Ovary (tissue), 9 donors: ENCODE measurements around the gene XYLT2. TPM values are rescaled to one million over a fixed set of nuclear protein-coding genes. Genes with fewer than 3 reads are reported as not detected.

Experiments
- DNase-seq, 5 donors: peaks; one replicate each; pipeline ENCODE4 v3.0.0-alpha.2; 2019 to 2020
- H3K27ac ChIP-seq, 2 donors: fragments of 200-600 bp; one replicate each; pipeline versions ENCODE4 v1.5.1 to v1.8.0; 2019 to 2022
- H3K27me3 ChIP-seq: fragments of 200-600 bp; one replicate; pipeline ENCODE4 v1.8.0; 2022
- H3K36me3 ChIP-seq: fragments of 200-600 bp; sonication (generic); one replicate; pipeline ENCODE4 v1.5.1; 2019
- H3K4me1 ChIP-seq: one replicate; pipeline ENCODE4 v1.8.1; 2013; ENCODE audit warnings: mild to moderate bottlenecking, moderate library complexity; ENCODE audit not compliant: insufficient read depth
- H3K4me3 ChIP-seq: fragments of 200-600 bp; sonication (generic); one replicate; pipeline ENCODE4 v1.5.1; 2017
- H3K9me3 ChIP-seq, 2 donors: fragments of 200-600 bp in 1 of 2; sonication (generic) in 1 of 2; one replicate each; pipeline versions ENCODE4 v1.5.1 to v1.8.1; 2013 to 2019; ENCODE audit warnings: mild to moderate bottlenecking in 1 of 2, moderate library complexity in 1 of 2
- EP300 ChIP-seq: sonication (generic); formaldehyde crosslinking; IDR thresholded peaks from one replicate; pipeline ENCODE4 v1.6.1; 2017; ENCODE audit warnings: antibody characterized with exemption
- POLR2A ChIP-seq: fragments of 450-650 bp; IDR thresholded peaks from one replicate; pipeline ENCODE4 v1.6.1; 2017; ENCODE audit warnings: antibody characterized with exemption, mild to moderate bottlenecking, moderate library complexity
- whole genome bisulfite sequencing, 3 donors: extraction: QIAGEN DNeasy Blood & Tissue Kit in 1 of 3; methylation state at CpG; one replicate each; pipeline versions ENCODE4 v1.1.5 to v1.1.7; 2013 to 2017; 5-methylcytosine and 5-hydroxymethylcytosine counted together
- intact Hi-C, 4 donors: fragments of 100-400 bp; cut with DNase I; formaldehyde crosslinking; loops; one replicate each; pipeline versions ENCODE4 v1.11.0 to v1.15.1; 2022 to 2023
- polyA plus RNA-seq, 2 donors: library from polyadenylated mRNA; stranded (reverse); fragments of 200-250 nt in 1 of 2; fragments of 350-450 nt in 1 of 2; fragmentation: Illumina TruSeq in 1 of 2; extraction: RNeasy Lipid Tissue Mini Kit (QIAGEN cat#74804) in 1 of 2; gene quantifications; one replicate each; pipeline ENCODE4 v1.2.3, GENCODE V29; 2013 to 2014
- total RNA-seq, 7 donors: library from RNA; depleted of rRNA in 2 of 7; stranded (reverse); fragments of >200 nt in 2 of 7; fragmentation: NEBNext Ultra II Directional in 3 of 7; extraction: Animal tissue kit (Norgen Biotek cat#: 25700) in 3 of 7; gene quantifications; one replicate each; pipeline versions ENCODE4 v1.1.0 to v1.2.4, GENCODE V29; 2016 to 2023
- TF ChIP-seq, protein P1 (sequence below), 3 donors: fragments of 450-650 bp in 2 of 3; fragments of 200-600 bp in 1 of 3; IDR thresholded peaks; one replicate each; pipeline versions ENCODE4 v1.5.1 to v1.8.0; 2016 to 2022; ENCODE audit warnings: antibody characterized with exemption in 3 of 3, mild to moderate bottlenecking in 1 of 3
- donor health status: DM: no; HTN: no; CAD: no; lungs with moderate emphysema.
- donor health status: DM: no; HTN: no; CAD: no.
- donor health status: Bipolar disorder and iron deficiency.
- donor health status: DM: yes; HTN: yes; CAD: no.
- donor health status: DM: no; HTN: no; CAD: no.
- donor health status: DM: yes; HTN: yes; CAD: no.

The XYLT2 gene
- total and polyA plus RNA-seq, 9 donors = 5.2 to 34.1 (median 27.4) TPM

DNA sequence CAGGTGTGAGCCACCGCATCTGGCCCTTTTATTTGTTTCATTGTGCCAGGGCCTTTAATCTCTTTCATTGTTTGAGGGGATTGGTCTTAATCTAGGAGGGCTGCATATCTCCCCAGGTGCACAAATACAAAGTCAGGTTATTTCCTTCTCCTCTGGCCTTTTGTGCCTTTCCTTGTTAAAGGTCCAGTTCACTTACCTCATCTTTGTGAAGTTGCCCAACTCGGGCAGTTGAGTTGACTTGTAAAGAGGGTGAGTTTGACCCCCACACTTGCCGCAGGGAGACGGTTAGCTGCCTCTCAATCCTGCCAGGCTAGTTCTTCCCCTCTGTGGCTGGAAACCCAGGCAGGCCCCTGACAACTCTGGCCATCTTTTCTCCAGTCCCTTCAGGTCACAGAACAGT, 38.3 kb upstream of the XYLT2 start:
- DNase-seq = no peak
- 95 to 97% (median 96%) methylated on average over 4 of the region's 4 CpGs for WGBS, 3 donors
- Histone ChIP-seq H3K4me3 (no peak overlapping the region), H3K36me3 (no peaks in the 10 kb centered on the region), H3K9me3 (no peaks in the 10 kb centered on the region), H3K4me1 (peaks cover 18% of the 10 kb centered on the region), H3K27me3 (no peaks in the 10 kb centered on the region), H3K27ac (no peak overlapping the region)
- TF ChIP-seq EP300 = no peak
- TF ChIP-seq, protein P1, sequence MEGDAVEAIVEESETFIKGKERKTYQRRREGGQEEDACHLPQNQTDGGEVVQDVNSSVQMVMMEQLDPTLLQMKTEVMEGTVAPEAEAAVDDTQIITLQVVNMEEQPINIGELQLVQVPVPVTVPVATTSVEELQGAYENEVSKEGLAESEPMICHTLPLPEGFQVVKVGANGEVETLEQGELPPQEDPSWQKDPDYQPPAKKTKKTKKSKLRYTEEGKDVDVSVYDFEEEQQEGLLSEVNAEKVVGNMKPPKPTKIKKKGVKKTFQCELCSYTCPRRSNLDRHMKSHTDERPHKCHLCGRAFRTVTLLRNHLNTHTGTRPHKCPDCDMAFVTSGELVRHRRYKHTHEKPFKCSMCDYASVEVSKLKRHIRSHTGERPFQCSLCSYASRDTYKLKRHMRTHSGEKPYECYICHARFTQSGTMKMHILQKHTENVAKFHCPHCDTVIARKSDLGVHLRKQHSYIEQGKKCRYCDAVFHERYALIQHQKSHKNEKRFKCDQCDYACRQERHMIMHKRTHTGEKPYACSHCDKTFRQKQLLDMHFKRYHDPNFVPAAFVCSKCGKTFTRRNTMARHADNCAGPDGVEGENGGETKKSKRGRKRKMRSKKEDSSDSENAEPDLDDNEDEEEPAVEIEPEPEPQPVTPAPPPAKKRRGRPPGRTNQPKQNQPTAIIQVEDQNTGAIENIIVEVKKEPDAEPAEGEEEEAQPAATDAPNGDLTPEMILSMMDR (IDR thresholded peaks at IDR 0.05) = no peak
- no peak for TF ChIP-seq POLR2A
- intact Hi-C loops = loop anchor here in 1 of 4 donors (10.0 kb wide), 1 partner anchor 283 kb away; no protein-coding TSS in a partner anchor

DNA sequence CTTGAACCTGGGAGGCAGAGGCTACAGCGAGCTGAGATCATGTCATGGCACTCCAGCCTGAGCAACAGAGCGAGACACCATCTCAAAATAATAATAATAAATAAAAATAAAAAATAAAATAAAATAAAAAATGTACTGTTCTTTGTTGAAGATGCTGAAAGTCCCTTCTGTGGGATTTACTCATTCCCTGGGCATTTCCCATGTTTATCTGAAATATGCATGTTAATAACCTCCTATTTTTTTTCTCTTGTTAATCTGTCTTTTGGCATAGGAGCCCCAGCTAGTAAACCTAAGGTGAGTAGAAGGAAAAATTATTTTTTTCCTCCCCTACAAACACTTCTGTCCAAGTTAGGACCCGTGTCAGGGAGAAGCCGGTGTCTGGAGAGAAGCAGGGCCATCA, 37.3 kb upstream of the XYLT2 start:
- Histone ChIP-seq H3K4me3 (no peak overlapping the region), H3K27me3 (no peaks in the 10 kb centered on the region), H3K9me3 (no peaks in the 10 kb centered on the region), H3K36me3 (no peaks in the 10 kb centered on the region), H3K4me1 (peaks cover 18% of the 10 kb centered on the region), H3K27ac (no peak overlapping the region)
- no peak for DNase-seq
- WGBS, 3 donors = 77 to 86% (median 84%) methylated on average over 4 of the region's 4 CpGs
- intact Hi-C loops = loop anchor here in 1 of 4 donors (10.0 kb wide), 1 partner anchor 284 kb away; no protein-coding TSS in a partner anchor
- TF ChIP-seq EP300 (no peak), POLR2A (no peak)
- TF ChIP-seq, protein P1 (IDR thresholded peaks at IDR 0.05) = no peak

DNA sequence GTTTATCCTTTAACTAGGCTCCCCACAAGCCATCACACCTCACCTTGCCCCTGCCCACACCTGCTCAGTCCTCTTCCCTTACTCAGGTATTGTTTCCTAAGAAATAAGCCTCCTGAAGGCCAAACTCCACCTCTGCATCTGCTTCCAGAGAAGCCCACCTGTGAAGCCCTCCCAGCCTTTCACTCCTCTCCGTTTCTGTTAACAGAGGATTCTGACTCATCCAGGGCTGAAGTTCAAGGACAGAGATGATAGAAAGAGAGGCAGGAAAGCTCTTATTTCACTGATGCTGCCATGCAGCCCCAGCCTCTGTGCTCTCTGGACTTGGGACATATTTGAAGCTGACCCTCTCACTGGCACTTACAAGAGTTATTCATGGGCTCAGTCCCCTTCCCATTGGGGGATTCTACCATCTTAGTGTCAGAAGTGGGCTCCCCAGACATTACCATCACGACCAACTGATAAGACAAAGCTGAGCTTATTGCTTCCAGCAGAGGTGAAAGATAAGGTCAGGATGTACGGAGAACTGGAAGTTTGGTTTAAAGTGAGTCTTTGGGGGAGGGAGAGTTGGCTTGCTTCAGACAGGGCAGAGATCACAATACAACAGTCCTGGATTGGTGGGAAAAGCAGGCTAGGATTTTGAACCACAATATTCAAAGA, 35.3 kb upstream of the XYLT2 start:
- TF ChIP-seq, protein P1 (IDR thresholded peaks at IDR 0.05) = no peak
- TF ChIP-seq POLR2A (no peak), EP300 (no peak)
- Histone ChIP-seq H3K27me3 (no peaks in the 10 kb centered on the region), H3K27ac (no peak overlapping the region), H3K4me1 (peaks cover 9% of the 10 kb centered on the region), H3K4me3 (no peak overlapping the region), H3K9me3 (no peaks in the 10 kb centered on the region), H3K36me3 (no peaks in the 10 kb centered on the region)
- intact Hi-C loops = no loop called here
- DNase-seq = peak in 2 of 5 donors; percentile 36 to 37
- WGBS, 3 donors = 6 to 12% (median 12%) methylated on average over 3 of the region's 3 CpGs

DNA sequence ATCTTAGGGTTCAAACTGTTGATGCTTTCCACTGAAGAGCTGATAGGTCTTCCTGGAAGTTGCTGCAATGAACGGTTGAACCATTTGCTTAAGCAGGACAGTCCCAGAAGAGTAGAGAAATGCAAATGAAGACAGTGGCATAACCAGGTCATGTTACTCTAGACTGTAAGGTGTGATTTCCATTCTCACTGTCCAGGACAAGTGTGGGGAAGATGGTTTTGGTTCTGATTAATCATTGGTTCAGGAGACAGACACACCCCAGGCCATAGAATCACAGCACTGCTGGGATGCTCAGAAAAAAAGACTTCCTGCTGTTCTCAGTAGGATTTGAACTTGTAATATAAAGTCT, 34.8 kb upstream of the XYLT2 start:
- no peaks in the 10 kb centered on the region for H3K9me3 ChIP-seq
- DNase-seq = no peak
- 15 to 32% (median 29%) methylated on average over 1 of the region's 1 CpG for WGBS, 3 donors
- H3K36me3 ChIP-seq = no peaks in the 10 kb centered on the region
- no peaks in the 10 kb centered on the region for H3K27me3 ChIP-seq
- TF ChIP-seq POLR2A (no peak), EP300 (no peak)
- TF ChIP-seq, protein P1 (IDR thresholded peaks at IDR 0.05) = no peak
- no peak overlapping the region for H3K4me3 ChIP-seq
- H3K27ac ChIP-seq = no peak overlapping the region
- peaks cover 9% of the 10 kb centered on the region for H3K4me1 ChIP-seq
- intact Hi-C loops = no loop called here
